Measurements from ENCODE around the gene C1orf198.

- TF ChIP-seq, protein P1, sequence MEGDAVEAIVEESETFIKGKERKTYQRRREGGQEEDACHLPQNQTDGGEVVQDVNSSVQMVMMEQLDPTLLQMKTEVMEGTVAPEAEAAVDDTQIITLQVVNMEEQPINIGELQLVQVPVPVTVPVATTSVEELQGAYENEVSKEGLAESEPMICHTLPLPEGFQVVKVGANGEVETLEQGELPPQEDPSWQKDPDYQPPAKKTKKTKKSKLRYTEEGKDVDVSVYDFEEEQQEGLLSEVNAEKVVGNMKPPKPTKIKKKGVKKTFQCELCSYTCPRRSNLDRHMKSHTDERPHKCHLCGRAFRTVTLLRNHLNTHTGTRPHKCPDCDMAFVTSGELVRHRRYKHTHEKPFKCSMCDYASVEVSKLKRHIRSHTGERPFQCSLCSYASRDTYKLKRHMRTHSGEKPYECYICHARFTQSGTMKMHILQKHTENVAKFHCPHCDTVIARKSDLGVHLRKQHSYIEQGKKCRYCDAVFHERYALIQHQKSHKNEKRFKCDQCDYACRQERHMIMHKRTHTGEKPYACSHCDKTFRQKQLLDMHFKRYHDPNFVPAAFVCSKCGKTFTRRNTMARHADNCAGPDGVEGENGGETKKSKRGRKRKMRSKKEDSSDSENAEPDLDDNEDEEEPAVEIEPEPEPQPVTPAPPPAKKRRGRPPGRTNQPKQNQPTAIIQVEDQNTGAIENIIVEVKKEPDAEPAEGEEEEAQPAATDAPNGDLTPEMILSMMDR (IDR thresholded peaks at IDR 0.05) = no peak
- TF ChIP-seq REST (IDR thresholded peaks at IDR 0.05; ENCODE audit: low read depth, low read length) = no peak
- TF ChIP-seq, protein P2, sequence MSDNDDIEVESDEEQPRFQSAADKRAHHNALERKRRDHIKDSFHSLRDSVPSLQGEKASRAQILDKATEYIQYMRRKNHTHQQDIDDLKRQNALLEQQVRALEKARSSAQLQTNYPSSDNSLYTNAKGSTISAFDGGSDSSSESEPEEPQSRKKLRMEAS (IDR thresholded peaks at IDR 0.05; ENCODE audit: low read depth) = no peak
- TF ChIP-seq FOXJ3 (CRISPR knock-in tag; IDR thresholded peaks at IDR 0.05) = no peak
- TF ChIP-seq FOSL2 (IDR thresholded peaks at IDR 0.05; ENCODE audit: borderline replicate concordance, low read depth) = no peak
- no peak for TF ChIP-seq TAF1 (IDR thresholded peaks at IDR 0.05; ENCODE audit: borderline replicate concordance, low read depth, low read length)
- TF ChIP-seq EP300 (IDR thresholded peaks at IDR 0.05; ENCODE audit: borderline replicate concordance in 1 of 2, low read depth in 1 of 2, low read length in 1 of 2) = no peak
- no peak for TF ChIP-seq POLR2AphosphoS5 (IDR thresholded peaks at IDR 0.05; ENCODE audit: low read depth, low read length)
- no peak for TF ChIP-seq NRF1 (IDR thresholded peaks at IDR 0.05; ENCODE audit: low read depth, low read length)
- TF ChIP-seq ELF1 (IDR thresholded peaks at IDR 0.05) = no peak
- no peak for TF ChIP-seq FOXM1 (IDR thresholded peaks at IDR 0.05; ENCODE audit: low read depth)
Measured at GRCh38 chr1:230806552-230806951, 61.8 kb downstream of the C1orf198 start.
